Loucy (cell line): ENCODE results near the gene PRM3.

Source experiments
- EZH2phosphoT487 ChIP-seq: fragments of 200-600 bp; IDR thresholded peaks from 2 replicates; pipeline ENCODE4 v1.6.1; 2018; ENCODE audit warnings: antibody characterized with exemption, mild to moderate bottlenecking, moderate library complexity, borderline replicate concordance
- TF ChIP-seq, protein P1 (sequence below): fragments of 200-600 bp; sonication (generic); conservative IDR thresholded peaks from 2 replicates; pipeline ENCODE4 v1.5.1; 2014; ENCODE audit warnings: mild to moderate bottlenecking, antibody characterized with exemption, low read length

DNA sequence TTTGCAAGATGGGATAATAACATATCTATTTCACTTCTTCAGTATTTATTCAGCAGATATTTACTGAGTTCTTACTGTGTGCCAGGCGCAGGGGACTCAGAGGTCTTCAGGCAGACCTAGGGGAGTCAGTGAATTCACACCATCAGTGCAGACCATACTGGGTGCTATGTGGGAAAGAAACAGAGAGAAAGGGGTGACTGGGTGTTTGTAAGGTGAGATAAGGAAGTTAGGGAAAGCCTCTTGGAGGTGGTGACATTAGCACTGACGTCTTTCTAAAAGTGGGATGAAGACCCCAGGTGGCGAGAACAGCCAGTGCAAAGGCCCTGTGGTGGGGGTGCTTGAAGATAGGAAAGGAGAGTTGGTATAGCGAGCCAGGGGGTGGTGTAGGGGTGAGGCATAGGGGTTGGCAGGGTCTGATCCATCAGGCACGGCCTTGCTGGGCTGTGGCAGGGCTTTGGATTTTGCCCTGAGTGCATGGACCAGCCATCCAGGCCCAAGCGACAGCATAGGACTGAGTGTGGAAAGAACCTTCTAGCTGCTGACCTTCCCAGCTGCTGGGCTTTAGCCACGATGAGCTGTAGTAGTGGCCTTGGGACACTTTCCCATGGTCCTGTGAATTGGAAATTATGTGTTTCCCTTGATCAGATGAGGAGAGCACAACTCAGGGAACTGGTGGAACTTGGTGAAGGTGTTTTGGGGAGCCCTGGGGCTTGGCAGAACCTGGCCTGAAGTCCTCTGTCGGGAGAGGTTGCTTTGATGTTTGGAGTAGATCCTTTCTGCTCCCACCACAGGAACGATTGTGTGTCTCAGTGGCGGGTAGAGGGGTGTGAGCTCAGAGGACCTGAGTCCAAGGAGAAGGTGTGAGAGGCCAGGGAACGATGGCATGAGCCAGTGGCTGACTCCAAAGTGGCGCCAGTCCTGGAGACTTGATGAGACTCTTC lies 13.5 kb downstream of the PRM3 start:
- TF ChIP-seq, protein P1, sequence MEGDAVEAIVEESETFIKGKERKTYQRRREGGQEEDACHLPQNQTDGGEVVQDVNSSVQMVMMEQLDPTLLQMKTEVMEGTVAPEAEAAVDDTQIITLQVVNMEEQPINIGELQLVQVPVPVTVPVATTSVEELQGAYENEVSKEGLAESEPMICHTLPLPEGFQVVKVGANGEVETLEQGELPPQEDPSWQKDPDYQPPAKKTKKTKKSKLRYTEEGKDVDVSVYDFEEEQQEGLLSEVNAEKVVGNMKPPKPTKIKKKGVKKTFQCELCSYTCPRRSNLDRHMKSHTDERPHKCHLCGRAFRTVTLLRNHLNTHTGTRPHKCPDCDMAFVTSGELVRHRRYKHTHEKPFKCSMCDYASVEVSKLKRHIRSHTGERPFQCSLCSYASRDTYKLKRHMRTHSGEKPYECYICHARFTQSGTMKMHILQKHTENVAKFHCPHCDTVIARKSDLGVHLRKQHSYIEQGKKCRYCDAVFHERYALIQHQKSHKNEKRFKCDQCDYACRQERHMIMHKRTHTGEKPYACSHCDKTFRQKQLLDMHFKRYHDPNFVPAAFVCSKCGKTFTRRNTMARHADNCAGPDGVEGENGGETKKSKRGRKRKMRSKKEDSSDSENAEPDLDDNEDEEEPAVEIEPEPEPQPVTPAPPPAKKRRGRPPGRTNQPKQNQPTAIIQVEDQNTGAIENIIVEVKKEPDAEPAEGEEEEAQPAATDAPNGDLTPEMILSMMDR: no peak
- TF ChIP-seq EZH2phosphoT487: no peak
